Measurements from ENCODE around the gene RHEX. TPM values are rescaled to one million over a fixed set of nuclear protein-coding genes. Genes with fewer than 3 reads are reported as not detected.
"Not testable (repeated sequence)": the region's sequence is repeated elsewhere in the genome, so short reads cannot be mapped to it uniquely, and the experiment has no call there.

The RHEX gene, protein sequence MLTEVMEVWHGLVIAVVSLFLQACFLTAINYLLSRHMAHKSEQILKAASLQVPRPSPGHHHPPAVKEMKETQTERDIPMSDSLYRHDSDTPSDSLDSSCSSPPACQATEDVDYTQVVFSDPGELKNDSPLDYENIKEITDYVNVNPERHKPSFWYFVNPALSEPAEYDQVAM
- total RNA-seq (2016; rRNA removed; fragmentation: Illumina TruSeq; extraction: Trizol), result 1.6 and 2.7 TPM in 2 replicates
- 0.51 and 0.71 TPM in 2 replicates for total RNA-seq (2016; cell fraction: cytosol; rRNA removed; fragmentation: Illumina TruSeq; extraction: Trizol; ENCODE audit: low read depth)
- 1.9 and 3.2 TPM in 2 replicates for total RNA-seq (2016; cell fraction: insoluble cytoplasmic fraction; rRNA removed; fragmentation: Illumina TruSeq; extraction: Trizol)
- total RNA-seq (2016; cell fraction: membrane; rRNA removed; fragmentation: Illumina TruSeq; extraction: Trizol), result 1.2 and 1.3 TPM in 2 replicates
- total RNA-seq (2016; cell fraction: nucleus; rRNA removed; fragmentation: Illumina TruSeq; extraction: Trizol), result 9.2 and 9.4 TPM in 2 replicates
- 1.3 and 1.4 TPM in 2 replicates for polyA plus RNA-seq (2011; rRNA removed)
- polyA plus RNA-seq (2011; cell fraction: cytosol; rRNA removed), result 0.76 and 0.82 TPM in 2 replicates
- polyA plus RNA-seq (2011; cell fraction: nucleus; rRNA removed), result 3.7 and 4.5 TPM in 2 replicates
- 1.2 and 2.7 TPM in 2 replicates for polyA plus RNA-seq (2012)
- polyA plus RNA-seq (2016; cell fraction: cytosol; fragmentation: Illumina TruSeq; extraction: Trizol; ENCODE audit: low read depth), result 0.32 and 0.57 TPM in 2 replicates
- polyA plus RNA-seq (2016; cell fraction: insoluble cytoplasmic fraction; fragmentation: Illumina TruSeq; extraction: Trizol; ENCODE audit: low read depth), result 1.2 and 1.8 TPM in 2 replicates
- polyA plus RNA-seq (2016; cell fraction: membrane; fragmentation: Illumina TruSeq; extraction: Trizol; ENCODE audit: low read depth), result 0.90 and 1.1 TPM in 2 replicates
- polyA plus RNA-seq (2016; cell fraction: nucleus; fragmentation: Illumina TruSeq; extraction: Trizol; ENCODE audit: insufficient read depth, low read depth), result 7.6 and 8.5 TPM in 2 replicates
- 2.5 TPM in 1 of 2 replicates, not detected in the other for polyA minus RNA-seq (2011; rRNA and poly(A)+ RNA removed; ENCODE audit: low replicate concordance)
- 1.4 TPM in 1 of 2 replicates, not detected in the other for polyA minus RNA-seq (2011; cell fraction: cytosol; rRNA and poly(A)+ RNA removed)
- polyA minus RNA-seq (2011; cell fraction: nucleus; rRNA and poly(A)+ RNA removed), result 7.7 and 10.4 TPM in 2 replicates
- percentile 66 among the genes with signal in this experiment for Bru-seq, nascent RNA
- percentile 52 among the genes with signal in this experiment for BruChase-seq, experiment 1, labeled RNA remaining after a 6-hour chase
- percentile 67 among the genes with signal in this experiment for BruChase-seq, experiment 2, labeled RNA remaining after a 2-hour chase
- long read RNA-seq, experiment 1, partial matches to known transcripts, result 0 of 3 reads
- long read RNA-seq, experiment 1, other reads (novel, unspliced or antisense), result 2 of 3 reads
- long read RNA-seq, experiment 2, partial matches to known transcripts, result 1 of 3 reads
- long read RNA-seq, experiment 2, other reads (novel, unspliced or antisense), result 2 of 3 reads

DNA sequence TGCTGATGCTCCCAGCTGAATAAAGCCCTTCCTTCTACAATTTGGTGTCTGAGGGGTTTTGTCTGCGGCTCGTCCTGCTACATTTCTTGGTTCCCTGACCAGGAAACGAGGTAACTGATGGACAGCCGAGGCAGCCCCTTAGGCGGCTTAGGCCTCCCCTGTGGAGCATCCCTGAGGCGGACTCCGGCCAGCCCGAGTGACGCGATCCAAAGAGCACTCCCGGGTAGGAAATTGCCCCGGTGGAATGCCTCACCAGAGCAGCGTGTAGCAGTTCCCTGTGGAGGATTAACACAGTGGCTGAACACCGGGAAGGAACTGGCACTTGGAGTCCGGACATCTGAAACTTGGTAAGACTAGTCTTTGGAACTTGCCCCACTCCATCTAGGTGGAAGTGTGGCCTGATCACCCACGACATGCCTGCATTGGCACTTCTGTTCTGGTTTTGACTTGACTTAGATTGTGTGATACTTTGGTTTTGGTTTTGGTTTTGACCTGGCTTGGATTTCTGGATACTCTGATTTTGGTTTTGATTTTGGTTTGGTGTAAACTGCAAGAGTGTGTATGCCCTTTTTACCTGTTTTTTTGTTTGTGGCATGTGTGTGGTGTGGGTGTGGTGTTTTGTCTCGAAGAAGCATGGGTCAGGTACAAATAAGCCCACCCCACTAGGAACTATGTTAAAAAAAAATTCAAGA lies at the start of gene RHEX:
RHEX (plus strand) TSS at position 255 of the 692 bp plus-strand sequence. CDS start 44,656 bp downstream, outside the sequence.
- peak within 1 kb of the TSS; percentile 94 for H3K4me2 ChIP-seq (ENCODE audit: low read depth, low read length)
- whole genome bisulfite sequencing (ENCODE audit: low lambda C conversion rate), result 2% methylated on average over 17 of the region's 17 CpGs
- H4K20me1 ChIP-seq (ENCODE audit: insufficient read depth, low read length); H3K36me3 ChIP-seq (replicated peaks in 1 of 2; ENCODE audit: control insufficient read depth in 1 of 2, insufficient read depth in 2 of 2, low read length in 2 of 2); CTCF ChIA-PET (ENCODE audit: low intra/inter-chr PET ratio, low total read pairs); FAIRE-seq; H3K27me3 ChIP-seq (ENCODE audit: control insufficient read depth in 1 of 2, insufficient read depth in 2 of 2, low read length in 2 of 2); in situ Hi-C loops (cut with HindIII; ENCODE audit: extremely low pct_ligation_motif_present, low pct_unique_long_range_greater_than_20kb); H3K9me3 ChIP-seq (ENCODE audit: low read length); intact Hi-C loops (cut with micrococcal nuclease; ENCODE audit: unreplicated experiment): not testable (repeated sequence)
- H3K4me1 ChIP-seq (ENCODE audit: insufficient read depth, low read length), result peaks cover 82% of the 10 kb centered on the region
- H3K9ac ChIP-seq (ENCODE audit: insufficient read depth, low read depth, low read length), result peak within 1 kb of the TSS; percentile 76
- TSS peak; percentile 68 for BruUV-seq (replicated peaks)
- peak; percentile 76 for DNase-seq (ENCODE audit: low spot score)
- H3K27ac ChIP-seq (ENCODE audit: extremely low read length, insufficient read depth, low read length), result peak within 1 kb of the TSS; percentile 86
- peak within 1 kb of the TSS; percentile 71 for H2AFZ ChIP-seq (ENCODE audit: low read length)
- ATAC-seq, result peak; percentile 98
- POLR2A ChIA-PET, result interaction anchor here (0.9 kb wide), 1 partner anchor 62 kb away, joined by 3 read pairs; no protein-coding TSS in a partner anchor
- H3K4me3 ChIP-seq (replicated peaks in 1 of 3; ENCODE audit: insufficient read depth in 1 of 3, low read depth in 2 of 3, low read length in 3 of 3), result peak within 1 kb of the TSS; percentile 59 to 78 (median 68)
- H3K79me2 ChIP-seq (ENCODE audit: insufficient read depth, low read length), result peaks cover 46% of the 10 kb centered on the region
- TF ChIP-seq MXI1 (IDR thresholded peaks at IDR 0.05; ENCODE audit: borderline replicate concordance, low read depth, low read length) (peak; percentile 36; the same call in 1 of the 3 replicates), DMAP1 (CRISPR knock-in tag; IDR thresholded peaks at IDR 0.05) (peak; percentile 49; the same call in 1 of the 2 replicates), ZNF607 (CRISPR knock-in tag; IDR thresholded peaks at IDR 0.05; ENCODE audit: borderline replicate concordance) (peak; percentile 55; the same call in 1 of the 2 replicates), HNF4A (CRISPR knock-in tag; IDR thresholded peaks at IDR 0.05) (peak; percentile 63), CBX1 (IDR thresholded peaks at IDR 0.05; ENCODE audit: low read depth) (peak; percentile 50), ZMYM3 (CRISPR knock-in tag; IDR thresholded peaks at IDR 0.05) (peak; percentile 40; the same call in 1 of the 2 replicates), ZNF142 (CRISPR knock-in tag; IDR thresholded peaks at IDR 0.05) (peak; percentile 33; the same call in 1 of the 2 replicates)

All from HepG2 (cell line).